ENCODE data around the gene PAXX. TPM values are rescaled to one million over a fixed set of nuclear protein-coding genes. Genes with fewer than 3 reads are reported as not detected.

PAXX gene
- total RNA-seq, 2 donors from 2014 or later: 34.0 to 97.2 TPM

DNA sequence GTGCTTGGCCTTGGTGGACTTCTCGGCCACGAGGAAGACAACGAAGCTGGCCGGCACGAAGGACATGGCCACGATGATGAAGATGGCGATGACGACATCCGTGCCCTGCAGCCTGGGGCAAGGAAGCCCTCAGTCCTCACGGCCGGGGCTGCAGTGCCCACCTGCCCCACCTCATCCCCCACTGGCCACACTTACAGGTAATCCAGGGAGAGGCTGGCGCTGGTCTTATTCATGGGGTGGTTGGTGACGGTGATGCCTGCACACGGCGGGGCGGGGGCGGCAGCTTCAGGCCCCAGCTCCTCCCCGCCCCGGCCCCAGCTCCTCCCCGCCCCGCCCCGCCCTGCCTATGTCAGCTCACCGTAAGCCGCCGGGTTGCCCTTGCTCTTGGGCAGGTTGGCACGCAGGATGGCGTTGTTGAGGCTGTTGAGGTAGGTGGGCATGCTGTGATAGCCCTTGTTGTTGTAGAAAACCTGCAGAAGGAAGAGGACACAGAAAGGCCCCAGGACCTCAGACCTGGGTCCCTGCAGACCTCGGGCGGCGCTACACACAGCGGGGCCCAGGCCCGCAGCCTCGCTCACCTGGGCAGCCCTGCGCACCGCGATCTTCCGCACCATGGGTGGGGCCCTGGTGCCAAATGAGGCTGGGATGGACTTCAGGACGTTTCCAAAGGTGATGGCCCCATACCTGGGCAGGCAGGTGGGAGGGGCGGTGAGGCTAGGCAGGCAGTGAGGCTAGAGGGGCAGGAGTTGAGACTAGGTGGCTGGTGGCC lies 19.9 kb downstream of the PAXX start:
- intact Hi-C loops (cut with DNase I): no loop called here
- Histone ChIP-seq H3K4me1 (no peaks in the 10 kb centered on the region), H3K36me3 (replicated peaks in 1 of 2; ENCODE audit: insufficient read depth in 1 of 2, low read depth in 2 of 2) (peaks cover 0 to 3% of the 10 kb centered on the region in 2 donors), H3K27me3 (no peaks in the 10 kb centered on the region), H3K27ac (no peak overlapping the region), H3K4me3 (no peak overlapping the region), H3K9me3 (no peaks in the 10 kb centered on the region)
- ATAC-seq (no peak), DNase-seq (no peak)
- WGBS, 2 donors: 90 to 93% methylated on average over 27 to 38 of the region's 39 CpGs
- TF ChIP-seq, protein P1, sequence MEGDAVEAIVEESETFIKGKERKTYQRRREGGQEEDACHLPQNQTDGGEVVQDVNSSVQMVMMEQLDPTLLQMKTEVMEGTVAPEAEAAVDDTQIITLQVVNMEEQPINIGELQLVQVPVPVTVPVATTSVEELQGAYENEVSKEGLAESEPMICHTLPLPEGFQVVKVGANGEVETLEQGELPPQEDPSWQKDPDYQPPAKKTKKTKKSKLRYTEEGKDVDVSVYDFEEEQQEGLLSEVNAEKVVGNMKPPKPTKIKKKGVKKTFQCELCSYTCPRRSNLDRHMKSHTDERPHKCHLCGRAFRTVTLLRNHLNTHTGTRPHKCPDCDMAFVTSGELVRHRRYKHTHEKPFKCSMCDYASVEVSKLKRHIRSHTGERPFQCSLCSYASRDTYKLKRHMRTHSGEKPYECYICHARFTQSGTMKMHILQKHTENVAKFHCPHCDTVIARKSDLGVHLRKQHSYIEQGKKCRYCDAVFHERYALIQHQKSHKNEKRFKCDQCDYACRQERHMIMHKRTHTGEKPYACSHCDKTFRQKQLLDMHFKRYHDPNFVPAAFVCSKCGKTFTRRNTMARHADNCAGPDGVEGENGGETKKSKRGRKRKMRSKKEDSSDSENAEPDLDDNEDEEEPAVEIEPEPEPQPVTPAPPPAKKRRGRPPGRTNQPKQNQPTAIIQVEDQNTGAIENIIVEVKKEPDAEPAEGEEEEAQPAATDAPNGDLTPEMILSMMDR (IDR thresholded peaks at IDR 0.05): no peak
- no peak for TF ChIP-seq POLR2A (IDR thresholded peaks at IDR 0.05)

GRCh38 chr9:137012694-137013570 lies 20.7 kb downstream of the PAXX start:
- DNase-seq: no peak
- TF ChIP-seq POLR2A (IDR thresholded peaks at IDR 0.05): no peak
- TF ChIP-seq, protein P1 (IDR thresholded peaks at IDR 0.05): no peak
- no peaks in the 10 kb centered on the region for H3K4me1 ChIP-seq
- H3K36me3 ChIP-seq (replicated peaks in 1 of 2; ENCODE audit: insufficient read depth in 1 of 2, low read depth in 2 of 2): peaks cover 0 to 5% of the 10 kb centered on the region in 2 donors
- H3K4me3 ChIP-seq: no peak overlapping the region
- 90 to 98% methylated on average over 15 to 49 of the region's 67 CpGs for WGBS, 2 donors
- ATAC-seq: no peak
- no peak overlapping the region for H3K27ac ChIP-seq
- H3K27me3 ChIP-seq: no peaks in the 10 kb centered on the region
- no peaks in the 10 kb centered on the region for H3K9me3 ChIP-seq
- intact Hi-C loops (cut with DNase I): no loop called here

DNA sequence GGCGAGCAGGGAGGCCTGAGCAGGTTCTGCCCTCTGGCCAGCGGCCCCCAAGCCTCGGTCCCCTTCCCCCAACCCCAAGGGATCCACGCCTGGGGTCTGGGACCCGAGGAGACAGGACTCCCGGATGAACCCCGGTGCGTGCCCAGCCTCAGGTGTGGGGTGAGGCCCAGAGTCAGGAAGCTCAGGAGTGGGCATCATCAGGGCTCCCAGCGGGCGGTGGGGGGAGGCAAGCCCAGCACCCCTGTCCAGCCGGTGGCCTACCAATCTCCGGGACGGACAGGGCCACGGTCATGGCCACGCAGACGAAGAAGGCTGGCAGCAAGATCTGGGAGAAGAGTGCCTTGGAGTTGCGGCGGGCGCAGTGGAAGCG lies 21.3 kb downstream of the PAXX start:
- WGBS, 2 donors: 97 to 100% methylated on average over 5 to 17 of the region's 20 CpGs
- TF ChIP-seq, protein P1 (IDR thresholded peaks at IDR 0.05): no peak
- no peak for TF ChIP-seq POLR2A (IDR thresholded peaks at IDR 0.05)
- no peak for ATAC-seq
- no peaks in the 10 kb centered on the region for H3K9me3 ChIP-seq
- H3K27me3 ChIP-seq: no peaks in the 10 kb centered on the region
- H3K4me3 ChIP-seq: no peak overlapping the region
- H3K27ac ChIP-seq: no peak overlapping the region
- DNase-seq: no peak
- intact Hi-C loops (cut with DNase I): no loop called here
- H3K4me1 ChIP-seq: no peaks in the 10 kb centered on the region
- H3K36me3 ChIP-seq (replicated peaks in 1 of 2; ENCODE audit: insufficient read depth in 1 of 2, low read depth in 2 of 2): peaks cover 0 to 5% of the 10 kb centered on the region in 2 donors

- Histone ChIP-seq H3K36me3 (replicated peaks in 1 of 2; ENCODE audit: insufficient read depth in 1 of 2, low read depth in 2 of 2) (peaks cover 0 to 5% of the 10 kb centered on the region in 2 donors), H3K27ac (no peak overlapping the region), H3K27me3 (no peaks in the 10 kb centered on the region), H3K4me1 (no peaks in the 10 kb centered on the region), H3K9me3 (no peaks in the 10 kb centered on the region), H3K4me3 (no peak overlapping the region)
- no peak for DNase-seq
- intact Hi-C loops (cut with DNase I): no loop called here
- no peak for ATAC-seq
- 88 to 90% methylated on average over 9 to 20 of the region's 23 CpGs for WGBS, 2 donors
- no peak for TF ChIP-seq POLR2A (IDR thresholded peaks at IDR 0.05)
- TF ChIP-seq, protein P1 (IDR thresholded peaks at IDR 0.05): no peak
These were observed 21.9 kb downstream of the PAXX start for GRCh38 chr9:137014166-137014565.

Measured in body of pancreas (tissue), 4 donors.